Trophoblast cell (in vitro differentiated cells and primary cell): Measurements from ENCODE around the gene CDC27.
"Not testable (repeated sequence)": the region's sequence is repeated elsewhere in the genome, so short reads cannot be mapped to it uniquely, and the experiment has no call there.

Experiments used
- DNase-seq, 2 donors: peaks; one replicate each; pipeline ENCODE4 v3.0.0-alpha.2; 2016
- H2AFZ ChIP-seq: 2 replicates; pipeline ENCODE4 v1.6.1; 2013; ENCODE audit warnings: low read length, moderate library complexity, mild to moderate bottlenecking; ENCODE audit not compliant: insufficient read depth, poor library complexity
- H2AK5ac ChIP-seq: 2 replicates; pipeline ENCODE4 v1.6.1; 2013; ENCODE audit warnings: mild to moderate bottlenecking, low read length
- H2BK120ac ChIP-seq: 2 replicates; pipeline ENCODE4 v1.6.1; 2013; ENCODE audit warnings: low read length, mild to moderate bottlenecking, moderate library complexity; ENCODE audit not compliant: insufficient read depth, poor library complexity
- H2BK12ac ChIP-seq: 2 replicates; pipeline ENCODE4 v1.6.1; 2013; ENCODE audit warnings: mild to moderate bottlenecking, low read length, moderate library complexity
- H2BK5ac ChIP-seq: 2 replicates; pipeline ENCODE4 v1.6.1; 2013; ENCODE audit warnings: low read length, low read depth, moderate library complexity, mild to moderate bottlenecking; ENCODE audit not compliant: poor library complexity
- H3K14ac ChIP-seq: 2 replicates; pipeline ENCODE4 v1.6.1; 2013; ENCODE audit warnings: mild to moderate bottlenecking, low read length
- H3K18ac ChIP-seq: 2 replicates; pipeline ENCODE4 v1.6.1; 2013; ENCODE audit warnings: mild to moderate bottlenecking, low read length
- H3K23ac ChIP-seq: 2 replicates; pipeline ENCODE4 v1.6.1; 2013; ENCODE audit warnings: low read length
- H3K27ac ChIP-seq: 2 replicates; pipeline ENCODE4 v1.5.1; 2013; ENCODE audit warnings: low read depth, mild to moderate bottlenecking, inconsistent platforms, low read length, moderate library complexity
- H3K27me3 ChIP-seq: 2 replicates; pipeline ENCODE4 v1.6.1; 2013; ENCODE audit warnings: inconsistent platforms, mild to moderate bottlenecking, low read length, moderate library complexity; ENCODE audit not compliant: insufficient read depth
- H3K36me3 ChIP-seq, 2 experiments: 1 replicate in 1 of 2; 2 replicates in 1 of 2; pipeline ENCODE4 v1.6.1; 2013; ENCODE audit warnings: low read length in 2 of 2, mild to moderate bottlenecking in 2 of 2, moderate library complexity in 1 of 2; ENCODE audit not compliant: insufficient read depth in 2 of 2, control insufficient read depth in 1 of 2
- H3K4ac ChIP-seq: 2 replicates; pipeline ENCODE4 v1.6.1; 2013; ENCODE audit warnings: low read depth, mild to moderate bottlenecking, low read length, moderate library complexity
- H3K4me1 ChIP-seq, 2 experiments: 1 replicate in 1 of 2; 2 replicates in 1 of 2; pipeline ENCODE4 v1.6.1; 2013; ENCODE audit warnings: low read length in 2 of 2, mild to moderate bottlenecking in 2 of 2, moderate library complexity in 1 of 2; ENCODE audit not compliant: insufficient read depth in 2 of 2, control insufficient read depth in 1 of 2
- H3K4me2 ChIP-seq: 2 replicates; pipeline ENCODE4 v1.6.1; 2013; ENCODE audit warnings: inconsistent platforms, mild to moderate bottlenecking, low read length, moderate library complexity
- H3K4me3 ChIP-seq: 2 replicates; pipeline ENCODE4 v1.5.1; 2013; ENCODE audit warnings: mild to moderate bottlenecking, low read depth, low read length, inconsistent platforms
- H3K79me1 ChIP-seq: one replicate; pipeline ENCODE4 v1.6.1; 2013; ENCODE audit warnings: low read length
- H3K79me2 ChIP-seq: 2 replicates; pipeline ENCODE4 v1.6.1; 2013; ENCODE audit warnings: low read length, mild to moderate bottlenecking; ENCODE audit not compliant: control insufficient read depth, insufficient read depth, poor library complexity
- H3K9ac ChIP-seq: 2 replicates; pipeline ENCODE4 v1.6.1; 2013; ENCODE audit warnings: mild to moderate bottlenecking, low read length
- H3K9me3 ChIP-seq: 2 replicates; pipeline ENCODE4 v1.6.1; 2013; ENCODE audit warnings: low read depth, mild to moderate bottlenecking, control low read depth, inconsistent platforms, low read length; ENCODE audit not compliant: insufficient read depth
- H4K12ac ChIP-seq: 2 replicates; pipeline ENCODE4 v1.6.1; 2013; ENCODE audit warnings: low read depth, mild to moderate bottlenecking, low read length, moderate library complexity
- H4K8ac ChIP-seq: 2 replicates; pipeline ENCODE4 v1.6.1; 2013; ENCODE audit warnings: low read depth, mild to moderate bottlenecking, low read length, moderate library complexity
- H4K91ac ChIP-seq: one replicate; pipeline ENCODE4 v1.6.1; 2013; ENCODE audit warnings: low read depth, mild to moderate bottlenecking, low read length, moderate library complexity
- WGBS: extraction: QIAGEN DNeasy Blood & Tissue Kit; methylation state at CpG from one replicate; pipeline ENCODE4 v1.1.7; 2013; ENCODE audit warnings: missing lambda C conversion rate; ENCODE audit not compliant: insufficient read length, insufficient coverage; ENCODE audit errors: extremely low coverage; 5-methylcytosine and 5-hydroxymethylcytosine counted together

CDC27 gene

GRCh38 chr17:47117386-47117785, 71.7 kb downstream of the CDC27 start:
- Histone ChIP-seq H4K12ac (no peak overlapping the region), H2AFZ (no peak overlapping the region), H3K18ac (no peak overlapping the region), H3K4me2 (no peak overlapping the region), H2BK120ac (no peak overlapping the region), H3K4me1 (no peaks in the 10 kb centered on the region), H3K4me3 (no peak overlapping the region), H3K9ac (no peak overlapping the region), H3K36me3 (peaks cover 6 to 7% of the 10 kb centered on the region in 2 experiments), H3K9me3 (no peaks in the 10 kb centered on the region), H4K91ac (no peak overlapping the region), H3K4ac (no peak overlapping the region), H2AK5ac (no peak overlapping the region), H2BK5ac (no peak overlapping the region), H3K27me3 (no peaks in the 10 kb centered on the region), H4K8ac (no peak overlapping the region), H3K79me1 (no peaks in the 10 kb centered on the region), H3K27ac (no peak overlapping the region), H3K23ac (no peak overlapping the region), H3K79me2 (no peaks in the 10 kb centered on the region), H2BK12ac (no peak overlapping the region), H3K14ac (no peak overlapping the region)
- no CpG with 5 or more reads among the region's 3 CpGs for WGBS
- no peak for DNase-seq

- no peak overlapping the region for H2BK5ac ChIP-seq
- no peaks in the 10 kb centered on the region for H3K79me2 ChIP-seq
- no peak overlapping the region for H2AK5ac ChIP-seq
- peaks cover 4% of the 10 kb centered on the region for H3K9me3 ChIP-seq
- no peak overlapping the region for H3K18ac ChIP-seq
- no peak overlapping the region for H4K12ac ChIP-seq
- no peaks in the 10 kb centered on the region for H3K4me1 ChIP-seq
- no peak overlapping the region for H3K27ac ChIP-seq
- H3K4me3 ChIP-seq, result no peak overlapping the region
- H3K4me2 ChIP-seq, result no peak overlapping the region
- no CpG with 5 or more reads among the region's 7 CpGs for WGBS
- H2BK120ac ChIP-seq, result no peak overlapping the region
- H3K4ac ChIP-seq, result no peak overlapping the region
- H4K8ac ChIP-seq, result no peak overlapping the region
- no peak overlapping the region for H3K9ac ChIP-seq
- no peak overlapping the region for H3K23ac ChIP-seq
- no peak overlapping the region for H2AFZ ChIP-seq
- no peak overlapping the region for H4K91ac ChIP-seq
- no peak for DNase-seq
- H3K14ac ChIP-seq, result no peak overlapping the region
- no peaks in the 10 kb centered on the region for H3K36me3 ChIP-seq
- H3K27me3 ChIP-seq, result no peaks in the 10 kb centered on the region
- H3K79me1 ChIP-seq, result no peaks in the 10 kb centered on the region
- no peak overlapping the region for H2BK12ac ChIP-seq
Measured at GRCh38 chr17:47106130-47106529, 83.0 kb downstream of the CDC27 start.

GRCh38 chr17:47105246-47105645, 83.8 kb downstream of the CDC27 start:
- not testable (repeated sequence) for H3K79me1 ChIP-seq, H2BK120ac ChIP-seq, H3K23ac ChIP-seq, H3K27ac ChIP-seq, H3K18ac ChIP-seq, H3K79me2 ChIP-seq, H3K14ac ChIP-seq, H3K4ac ChIP-seq, H4K8ac ChIP-seq, H3K27me3 ChIP-seq, H4K91ac ChIP-seq, H2AFZ ChIP-seq, H2BK5ac ChIP-seq, H4K12ac ChIP-seq, H3K4me3 ChIP-seq, DNase-seq, H3K4me1 ChIP-seq, H3K9ac ChIP-seq, H3K36me3 ChIP-seq, H2BK12ac ChIP-seq, H3K9me3 ChIP-seq, H2AK5ac ChIP-seq, H3K4me2 ChIP-seq
- no CpG with 5 or more reads among the region's 1 CpG for WGBS

- Histone ChIP-seq H3K18ac (no peak overlapping the region), H3K23ac (no peak overlapping the region), H3K4me2 (no peak overlapping the region), H2BK12ac (no peak overlapping the region), H4K12ac (no peak overlapping the region), H3K79me2 (peaks cover 4% of the 10 kb centered on the region), H3K4me1 (peaks cover 0 to 3% of the 10 kb centered on the region in 2 experiments), H3K36me3 (no peaks in the 10 kb centered on the region), H3K4ac (no peak overlapping the region), H3K79me1 (peaks cover 2% of the 10 kb centered on the region), H3K27ac (no peak overlapping the region), H4K91ac (no peak overlapping the region), H2BK5ac (no peak overlapping the region), H3K27me3 (no peaks in the 10 kb centered on the region), H3K4me3 (no peak overlapping the region), H4K8ac (no peak overlapping the region), H3K9ac (no peak overlapping the region), H2BK120ac (no peak overlapping the region), H2AFZ (no peak overlapping the region), H2AK5ac (no peak overlapping the region), H3K9me3 (peaks cover 4% of the 10 kb centered on the region), H3K14ac (no peak overlapping the region)
- no peak for DNase-seq
- WGBS, result no CpG with 5 or more reads among the region's 4 CpGs
Measured at GRCh38 chr17:47102914-47103313, 86.2 kb downstream of the CDC27 start.
